Neural cell (in vitro differentiated cells): ENCODE measurements around the gene RGS10.

Experiments used
- CTCF ChIP-seq: fragments of 450-650 bp; IDR thresholded peaks from 2 replicates; pipeline ENCODE4 v1.5.1; 2014; ENCODE audit warnings: antibody characterized with exemption, mild to moderate bottlenecking, moderate library complexity; ENCODE audit not compliant: poor library complexity, severe bottlenecking
- EP300 ChIP-seq: fragments of 450-650 bp; conservative IDR thresholded peaks from 2 replicates; pipeline ENCODE4 v1.6.1; 2014; ENCODE audit warnings: antibody characterized with exemption, mild to moderate bottlenecking, moderate library complexity; ENCODE audit not compliant: poor library complexity, severe bottlenecking
- POLR2AphosphoS5 ChIP-seq: IDR thresholded peaks from 2 replicates; pipeline ENCODE4 v1.6.1; 2012

- no peak for TF ChIP-seq CTCF
- TF ChIP-seq POLR2AphosphoS5: no peak
- TF ChIP-seq EP300: no peak
These were observed 16.4 kb downstream of the RGS10 start for GRCh38 chr10:119526149-119526548.
